ENCODE measurements around the gene TMEM62. TPM values are rescaled to one million over a fixed set of nuclear protein-coding genes. Genes with fewer than 3 reads are reported as not detected.
A peak's percentile ranks its signal among the peaks of the same experiment; 100 is the strongest.

Gene TMEM62
- total and polyA plus RNA-seq, 9 of the 15 experiments (the other 6 are each of a cell fraction or from before 2014, with no cell fraction given): 4.4 to 16.6 (median 11.1) TPM

DNA sequence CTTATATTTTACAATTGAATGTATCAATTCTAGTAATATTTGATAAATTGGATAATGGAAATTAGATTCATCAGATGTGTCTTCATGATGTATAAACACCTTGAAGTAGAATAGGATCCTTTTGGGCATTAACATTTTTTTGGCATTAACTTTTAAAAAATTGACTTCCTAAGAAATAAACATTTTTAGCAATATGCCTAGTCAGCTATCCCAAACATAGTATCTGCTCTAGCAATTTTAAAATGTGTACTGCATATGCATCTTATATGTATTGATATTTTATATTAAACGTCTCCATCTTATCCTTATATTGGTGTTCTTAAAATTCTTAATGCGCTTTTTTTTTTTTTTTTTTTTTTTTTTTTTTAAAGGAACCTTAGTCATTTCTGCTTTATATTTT is 60.3 kb downstream of the TMEM62 start:
- POLR2A ChIA-PET: interaction anchor here (1.0 to 4.7 kb wide), 3 partner anchors 10 to 14 kb away, joined by 3 to 20 read pairs (median 3); no protein-coding TSS in a partner anchor
- ATAC-seq: no peak
- H3K9me3 ChIP-seq (replicated peaks; ENCODE audit: control insufficient read depth, insufficient read depth, low read depth, low read length): peaks cover 2% of the 10 kb centered on the region; the same call in 1 of the 2 replicates
- H3K36me3 ChIP-seq (ENCODE audit: control insufficient read depth, insufficient read depth, low read length): peaks cover 71% of the 10 kb centered on the region
- H3K4me3 ChIP-seq: no peak overlapping the region
- no peak overlapping the region for H3K27ac ChIP-seq (ENCODE audit: extremely low read depth, low read depth, low read length)
- no peaks in the 10 kb centered on the region for H3K9me1 ChIP-seq (ENCODE audit: control insufficient read depth, insufficient read depth, low read length)
- DNase-seq (ENCODE audit: extremely low read depth in 1 of 4, low spot score in 3 of 4): no peak
- in situ Hi-C loops (cut with MboI): no loop called here
- WGBS (ENCODE audit: insufficient coverage, low coverage, missing lambda C conversion rate): 73% methylated on average over 1 of the region's 2 CpGs
- no peaks in the 10 kb centered on the region for H3K4me1 ChIP-seq (replicated peaks in 1 of 2; ENCODE audit: control insufficient read depth in 2 of 2, insufficient read depth in 2 of 2, low read length in 2 of 2)
- no peak overlapping the region for H3K9ac ChIP-seq (ENCODE audit: insufficient read depth in 1 of 2, low read depth in 2 of 2, low read length in 2 of 2)
- BruUV-seq (replicated peaks): no TSS peak
- H3K4me2 ChIP-seq (ENCODE audit: insufficient read depth, low read length): no peak overlapping the region
- H3K27me3 ChIP-seq (ENCODE audit: control insufficient read depth in 2 of 2, insufficient read depth in 2 of 2, low read length in 2 of 2): no peaks in the 10 kb centered on the region
- no peak overlapping the region for H2AFZ ChIP-seq (ENCODE audit: low read depth, low read length)
- no peaks in the 10 kb centered on the region for H3K79me2 ChIP-seq (ENCODE audit: control insufficient read depth, insufficient read depth, low read length)
- CTCF ChIA-PET (ENCODE audit: low intra/inter-chr PET ratio): no interaction called here
- no peaks in the 10 kb centered on the region for H4K20me1 ChIP-seq (replicated peaks; ENCODE audit: control insufficient read depth, insufficient read depth, low read length)
- FAIRE-seq: no peak
- TF ChIP-seq, protein P1, sequence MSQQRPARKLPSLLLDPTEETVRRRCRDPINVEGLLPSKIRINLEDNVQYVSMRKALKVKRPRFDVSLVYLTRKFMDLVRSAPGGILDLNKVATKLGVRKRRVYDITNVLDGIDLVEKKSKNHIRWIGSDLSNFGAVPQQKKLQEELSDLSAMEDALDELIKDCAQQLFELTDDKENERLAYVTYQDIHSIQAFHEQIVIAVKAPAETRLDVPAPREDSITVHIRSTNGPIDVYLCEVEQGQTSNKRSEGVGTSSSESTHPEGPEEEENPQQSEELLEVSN (IDR thresholded peaks at IDR 0.05; ENCODE audit: borderline replicate concordance in 1 of 2, extremely low read depth in 1 of 2, insufficient read depth in 1 of 2, insufficient read length in 1 of 2, low read depth in 1 of 2, low read length in 1 of 2, poor library complexity in 1 of 2, severe bottlenecking in 1 of 2): no peak
- TF ChIP-seq MAFF (IDR thresholded peaks at IDR 0.05; ENCODE audit: low read length) (0 out of 2 replicates have a peak, but pooled peaks have one; percentile 4), C11orf30 (IDR thresholded peaks at IDR 0.05; ENCODE audit: low read depth) (peak; percentile 48; the same call in 1 of the 2 replicates), ZNF408 (CRISPR knock-in tag; IDR thresholded peaks at IDR 0.05; ENCODE audit: low read depth) (no peak), ZNF316 (IDR thresholded peaks at IDR 0.05) (peak; percentile 81), ZNF143 (CRISPR knock-in tag; IDR thresholded peaks at IDR 0.05) (no peak), FOXA3 (CRISPR knock-in tag; conservative IDR thresholded peaks at IDR 0.05 in 1 of 2, IDR thresholded peaks at IDR 0.05 in 1 of 2) (no peak), HNRNPK (IDR thresholded peaks at IDR 0.05; ENCODE audit: low read depth, low read length, poor library complexity, severe bottlenecking) (no peak)
- intact Hi-C loops (cut with micrococcal nuclease): loop anchor here (2.0 kb wide), 1 partner anchor 59 kb away; no protein-coding TSS in a partner anchor

All from K562 (cell line).